ENCODE measurements around the gene PLEKHM2. TPM values are rescaled to one million over a fixed set of nuclear protein-coding genes. Genes with fewer than 3 reads are reported as not detected.
A peak's percentile ranks its signal among the peaks of the same experiment; 100 is the strongest.

The PLEKHM2 gene
- total RNA-seq, 1 experiment from 2014 or later: 49.7 TPM

DNA sequence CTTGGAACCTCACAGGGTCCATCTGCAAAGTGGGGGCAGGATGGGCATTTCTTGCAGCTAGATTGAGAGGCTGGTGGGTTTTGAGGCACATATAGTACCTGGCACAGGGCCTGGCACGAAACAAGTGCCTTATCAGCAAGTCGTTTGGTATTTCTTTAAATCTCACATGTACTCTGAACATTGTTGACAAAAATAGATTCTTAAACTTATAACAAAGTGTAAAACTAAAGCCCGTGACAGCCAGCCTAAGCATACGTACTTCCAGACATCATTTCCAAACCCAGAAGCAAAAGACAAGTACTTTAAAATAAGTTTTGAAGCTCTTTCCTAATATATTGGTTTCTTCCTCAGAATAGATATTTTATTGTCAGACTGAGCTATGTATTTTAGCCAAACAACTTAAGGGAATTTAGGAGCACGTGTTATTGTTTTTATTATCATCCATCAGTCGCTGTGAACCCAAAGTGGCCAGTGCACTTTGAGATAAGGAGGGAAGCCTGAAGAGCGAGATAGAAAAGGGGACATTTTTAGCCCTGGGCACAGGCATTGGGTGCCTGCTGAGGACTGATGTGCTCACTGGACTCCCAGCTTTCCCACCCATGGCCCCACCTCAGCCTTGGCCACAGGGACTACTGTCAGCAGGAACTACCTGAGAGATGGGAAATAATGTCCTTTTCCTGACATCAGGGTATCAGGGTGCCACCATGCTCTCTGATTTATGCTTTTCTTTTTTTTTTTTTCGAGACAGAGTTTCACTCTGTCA lies 77.4 kb downstream of the PLEKHM2 start (continued):
- TF ChIP-seq, protein P1, sequence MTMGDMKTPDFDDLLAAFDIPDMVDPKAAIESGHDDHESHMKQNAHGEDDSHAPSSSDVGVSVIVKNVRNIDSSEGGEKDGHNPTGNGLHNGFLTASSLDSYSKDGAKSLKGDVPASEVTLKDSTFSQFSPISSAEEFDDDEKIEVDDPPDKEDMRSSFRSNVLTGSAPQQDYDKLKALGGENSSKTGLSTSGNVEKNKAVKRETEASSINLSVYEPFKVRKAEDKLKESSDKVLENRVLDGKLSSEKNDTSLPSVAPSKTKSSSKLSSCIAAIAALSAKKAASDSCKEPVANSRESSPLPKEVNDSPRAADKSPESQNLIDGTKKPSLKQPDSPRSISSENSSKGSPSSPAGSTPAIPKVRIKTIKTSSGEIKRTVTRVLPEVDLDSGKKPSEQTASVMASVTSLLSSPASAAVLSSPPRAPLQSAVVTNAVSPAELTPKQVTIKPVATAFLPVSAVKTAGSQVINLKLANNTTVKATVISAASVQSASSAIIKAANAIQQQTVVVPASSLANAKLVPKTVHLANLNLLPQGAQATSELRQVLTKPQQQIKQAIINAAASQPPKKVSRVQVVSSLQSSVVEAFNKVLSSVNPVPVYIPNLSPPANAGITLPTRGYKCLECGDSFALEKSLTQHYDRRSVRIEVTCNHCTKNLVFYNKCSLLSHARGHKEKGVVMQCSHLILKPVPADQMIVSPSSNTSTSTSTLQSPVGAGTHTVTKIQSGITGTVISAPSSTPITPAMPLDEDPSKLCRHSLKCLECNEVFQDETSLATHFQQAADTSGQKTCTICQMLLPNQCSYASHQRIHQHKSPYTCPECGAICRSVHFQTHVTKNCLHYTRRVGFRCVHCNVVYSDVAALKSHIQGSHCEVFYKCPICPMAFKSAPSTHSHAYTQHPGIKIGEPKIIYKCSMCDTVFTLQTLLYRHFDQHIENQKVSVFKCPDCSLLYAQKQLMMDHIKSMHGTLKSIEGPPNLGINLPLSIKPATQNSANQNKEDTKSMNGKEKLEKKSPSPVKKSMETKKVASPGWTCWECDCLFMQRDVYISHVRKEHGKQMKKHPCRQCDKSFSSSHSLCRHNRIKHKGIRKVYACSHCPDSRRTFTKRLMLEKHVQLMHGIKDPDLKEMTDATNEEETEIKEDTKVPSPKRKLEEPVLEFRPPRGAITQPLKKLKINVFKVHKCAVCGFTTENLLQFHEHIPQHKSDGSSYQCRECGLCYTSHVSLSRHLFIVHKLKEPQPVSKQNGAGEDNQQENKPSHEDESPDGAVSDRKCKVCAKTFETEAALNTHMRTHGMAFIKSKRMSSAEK (CRISPR knock-in tag; IDR thresholded peaks at IDR 0.05; ENCODE audit: borderline replicate concordance): no peak
- TF ChIP-seq, protein P2, sequence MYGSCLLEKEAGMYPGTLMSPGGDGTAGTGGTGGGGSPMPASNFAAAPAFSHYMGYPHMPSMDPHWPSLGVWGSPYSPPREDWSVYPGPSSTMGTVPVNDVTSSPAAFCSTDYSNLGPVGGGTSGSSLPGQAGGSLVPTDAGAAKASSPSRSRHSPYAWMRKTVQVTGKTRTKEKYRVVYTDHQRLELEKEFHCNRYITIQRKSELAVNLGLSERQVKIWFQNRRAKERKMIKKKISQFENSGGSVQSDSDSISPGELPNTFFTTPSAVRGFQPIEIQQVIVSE (CRISPR knock-in tag; IDR thresholded peaks at IDR 0.05; ENCODE audit: borderline replicate concordance): no peak
- TF ChIP-seq ELF4 (CRISPR knock-in tag; IDR thresholded peaks at IDR 0.05; ENCODE audit: low read depth): no peak

DNA sequence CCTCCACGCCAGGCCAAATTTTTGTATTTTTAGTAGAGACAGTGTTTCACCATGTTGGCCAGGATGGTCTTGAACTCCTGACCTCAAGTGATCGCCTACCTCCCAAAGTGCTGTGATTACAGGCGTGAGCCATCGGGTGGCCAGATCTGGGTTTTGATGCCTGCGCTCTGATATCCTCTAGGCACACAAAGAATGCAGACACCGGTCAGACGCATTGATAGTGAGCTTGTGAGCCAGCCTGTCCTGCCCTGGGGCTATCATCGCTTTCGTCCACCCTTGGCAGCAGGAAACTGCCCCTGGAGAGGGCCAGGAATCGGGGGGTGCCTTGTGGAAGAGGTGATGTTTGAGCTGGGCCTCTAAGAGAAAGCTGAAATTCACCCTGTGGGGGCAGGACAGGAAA lies 78.4 kb downstream of the PLEKHM2 start:
- no peak overlapping the region for H3K4me3 Mint-ChIP-seq
- H3K27me3 Mint-ChIP-seq (ENCODE audit: low read depth): no peaks in the 10 kb centered on the region
- peaks cover 27% of the 10 kb centered on the region for H3K36me3 Mint-ChIP-seq
- TF ChIP-seq, protein P3, sequence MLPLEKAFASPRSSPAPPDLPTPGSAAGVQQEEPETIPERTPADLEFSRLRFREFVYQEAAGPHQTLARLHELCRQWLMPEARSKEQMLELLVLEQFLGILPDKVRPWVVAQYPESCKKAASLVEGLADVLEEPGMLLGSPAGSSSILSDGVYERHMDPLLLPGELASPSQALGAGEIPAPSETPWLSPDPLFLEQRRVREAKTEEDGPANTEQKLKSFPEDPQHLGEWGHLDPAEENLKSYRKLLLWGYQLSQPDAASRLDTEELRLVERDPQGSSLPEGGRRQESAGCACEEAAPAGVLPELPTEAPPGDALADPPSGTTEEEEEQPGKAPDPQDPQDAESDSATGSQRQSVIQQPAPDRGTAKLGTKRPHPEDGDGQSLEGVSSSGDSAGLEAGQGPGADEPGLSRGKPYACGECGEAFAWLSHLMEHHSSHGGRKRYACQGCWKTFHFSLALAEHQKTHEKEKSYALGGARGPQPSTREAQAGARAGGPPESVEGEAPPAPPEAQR (CRISPR knock-in tag; IDR thresholded peaks at IDR 0.05): no peak
- TF ChIP-seq NR1H2 (CRISPR knock-in tag; IDR thresholded peaks at IDR 0.05) (no peak), PRRX2 (CRISPR knock-in tag; IDR thresholded peaks at IDR 0.05) (no peak)
- TF ChIP-seq, protein P4, sequence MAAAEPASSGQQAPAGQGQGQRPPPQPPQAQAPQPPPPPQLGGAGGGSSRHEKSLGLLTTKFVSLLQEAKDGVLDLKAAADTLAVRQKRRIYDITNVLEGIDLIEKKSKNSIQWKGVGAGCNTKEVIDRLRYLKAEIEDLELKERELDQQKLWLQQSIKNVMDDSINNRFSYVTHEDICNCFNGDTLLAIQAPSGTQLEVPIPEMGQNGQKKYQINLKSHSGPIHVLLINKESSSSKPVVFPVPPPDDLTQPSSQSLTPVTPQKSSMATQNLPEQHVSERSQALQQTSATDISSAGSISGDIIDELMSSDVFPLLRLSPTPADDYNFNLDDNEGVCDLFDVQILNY (CRISPR knock-in tag; IDR thresholded peaks at IDR 0.05): no peak
- H3K9me3 Mint-ChIP-seq: no peaks in the 10 kb centered on the region
- H3K27ac Mint-ChIP-seq: peak overlapping the region; percentile 90
- no peak for DNase-seq (ENCODE audit: low spot score)
- ChIA-PET CTCF (interaction anchor here (0.7 to 4.7 kb wide), 6 partner anchors 21 to 861 kb away, joined by 3 to 20 read pairs (median 4); no protein-coding TSS in a partner anchor), POLR2A (interaction anchor here (0.5 to 0.7 kb wide), 2 partner anchors 11 to 74 kb away, joined by 3 to 7 read pairs; no protein-coding TSS in a partner anchor)
- no peak for ATAC-seq
- H3K4me1 Mint-ChIP-seq: peaks cover 30% of the 10 kb centered on the region

DNA sequence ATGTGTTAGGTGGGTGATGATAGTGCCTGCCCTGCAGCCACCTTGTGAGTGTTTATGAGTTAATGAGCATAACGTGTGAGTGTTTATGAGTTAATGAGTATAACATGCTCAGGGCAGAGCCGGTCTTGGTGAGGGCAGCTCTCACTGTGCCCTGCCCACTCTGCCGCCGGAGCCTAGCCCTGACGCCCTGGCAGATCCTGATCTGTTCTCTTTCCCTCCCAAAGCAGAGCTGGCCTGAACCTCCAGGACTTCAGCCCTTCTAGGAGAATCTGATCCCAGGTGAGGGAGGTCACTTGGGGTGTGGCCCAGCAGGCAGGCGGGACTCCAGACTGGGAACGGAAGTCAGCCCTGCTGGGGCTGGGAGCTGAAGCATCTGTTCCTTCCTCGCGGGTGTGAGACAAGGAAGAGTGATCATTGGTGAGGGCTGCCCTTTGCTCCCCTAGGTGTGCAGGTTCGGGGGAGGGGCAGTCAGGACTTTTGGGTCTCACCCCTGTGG lies 80.2 kb downstream of the PLEKHM2 start:
- DNase-seq (ENCODE audit: low spot score) (no peak), ATAC-seq (no peak)
- Mint-ChIP-seq H3K4me3 (no peak overlapping the region), H3K4me1 (peaks cover 30% of the 10 kb centered on the region), H3K9me3 (no peaks in the 10 kb centered on the region), H3K36me3 (peaks cover 37% of the 10 kb centered on the region), H3K27me3 (ENCODE audit: low read depth) (no peaks in the 10 kb centered on the region), H3K27ac (peak overlapping the region; percentile 91)
- TF ChIP-seq, protein P5, sequence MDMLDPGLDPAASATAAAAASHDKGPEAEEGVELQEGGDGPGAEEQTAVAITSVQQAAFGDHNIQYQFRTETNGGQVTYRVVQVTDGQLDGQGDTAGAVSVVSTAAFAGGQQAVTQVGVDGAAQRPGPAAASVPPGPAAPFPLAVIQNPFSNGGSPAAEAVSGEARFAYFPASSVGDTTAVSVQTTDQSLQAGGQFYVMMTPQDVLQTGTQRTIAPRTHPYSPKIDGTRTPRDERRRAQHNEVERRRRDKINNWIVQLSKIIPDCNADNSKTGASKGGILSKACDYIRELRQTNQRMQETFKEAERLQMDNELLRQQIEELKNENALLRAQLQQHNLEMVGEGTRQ (CRISPR knock-in tag; IDR thresholded peaks at IDR 0.05): no peak
- TF ChIP-seq ZNF671 (CRISPR knock-in tag; IDR thresholded peaks at IDR 0.05) (no peak), ZBTB21 (CRISPR knock-in tag; IDR thresholded peaks at IDR 0.05; ENCODE audit: borderline replicate concordance) (no peak), GABPB1 (CRISPR knock-in tag; IDR thresholded peaks at IDR 0.05) (no peak), OVOL2 (CRISPR knock-in tag; IDR thresholded peaks at IDR 0.05; ENCODE audit: borderline replicate concordance) (no peak)
- TF ChIP-seq, protein P6, sequence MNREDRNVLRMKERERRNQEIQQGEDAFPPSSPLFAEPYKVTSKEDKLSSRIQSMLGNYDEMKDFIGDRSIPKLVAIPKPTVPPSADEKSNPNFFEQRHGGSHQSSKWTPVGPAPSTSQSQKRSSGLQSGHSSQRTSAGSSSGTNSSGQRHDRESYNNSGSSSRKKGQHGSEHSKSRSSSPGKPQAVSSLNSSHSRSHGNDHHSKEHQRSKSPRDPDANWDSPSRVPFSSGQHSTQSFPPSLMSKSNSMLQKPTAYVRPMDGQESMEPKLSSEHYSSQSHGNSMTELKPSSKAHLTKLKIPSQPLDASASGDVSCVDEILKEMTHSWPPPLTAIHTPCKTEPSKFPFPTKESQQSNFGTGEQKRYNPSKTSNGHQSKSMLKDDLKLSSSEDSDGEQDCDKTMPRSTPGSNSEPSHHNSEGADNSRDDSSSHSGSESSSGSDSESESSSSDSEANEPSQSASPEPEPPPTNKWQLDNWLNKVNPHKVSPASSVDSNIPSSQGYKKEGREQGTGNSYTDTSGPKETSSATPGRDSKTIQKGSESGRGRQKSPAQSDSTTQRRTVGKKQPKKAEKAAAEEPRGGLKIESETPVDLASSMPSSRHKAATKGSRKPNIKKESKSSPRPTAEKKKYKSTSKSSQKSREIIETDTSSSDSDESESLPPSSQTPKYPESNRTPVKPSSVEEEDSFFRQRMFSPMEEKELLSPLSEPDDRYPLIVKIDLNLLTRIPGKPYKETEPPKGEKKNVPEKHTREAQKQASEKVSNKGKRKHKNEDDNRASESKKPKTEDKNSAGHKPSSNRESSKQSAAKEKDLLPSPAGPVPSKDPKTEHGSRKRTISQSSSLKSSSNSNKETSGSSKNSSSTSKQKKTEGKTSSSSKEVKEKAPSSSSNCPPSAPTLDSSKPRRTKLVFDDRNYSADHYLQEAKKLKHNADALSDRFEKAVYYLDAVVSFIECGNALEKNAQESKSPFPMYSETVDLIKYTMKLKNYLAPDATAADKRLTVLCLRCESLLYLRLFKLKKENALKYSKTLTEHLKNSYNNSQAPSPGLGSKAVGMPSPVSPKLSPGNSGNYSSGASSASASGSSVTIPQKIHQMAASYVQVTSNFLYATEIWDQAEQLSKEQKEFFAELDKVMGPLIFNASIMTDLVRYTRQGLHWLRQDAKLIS (CRISPR knock-in tag; IDR thresholded peaks at IDR 0.05; ENCODE audit: borderline replicate concordance): no peak
- CTCF ChIA-PET: interaction anchor here (1.3 kb wide), 1 partner anchor 23 kb away, joined by 6 read pairs; no protein-coding TSS in a partner anchor
- POLR2A ChIA-PET: no interaction called here

Measured in WTC11 (cell line).